ENCODE data around the gene ARHGAP26. TPM values are rescaled to one million over a fixed set of nuclear protein-coding genes. Genes with fewer than 3 reads are reported as not detected.

ARHGAP26 gene
- total and polyA plus RNA-seq, 2 donors (not counting 1 experiment from before 2014, with no cell fraction given): 4.1 to 6.8 TPM

- H3K27ac ChIP-seq (ENCODE audit: insufficient read depth, low read length): no peak overlapping the region
- no peak overlapping the region for H3K4me2 ChIP-seq (ENCODE audit: extremely low read depth, insufficient read depth, low read length)
- H3K27me3 ChIP-seq (ENCODE audit: control insufficient read depth, insufficient read depth, low read length): no peaks in the 10 kb centered on the region
- no peak overlapping the region for H3K9ac ChIP-seq (ENCODE audit: insufficient read depth, low read length)
- H3K4me3 ChIP-seq (replicated peaks in 1 of 4; ENCODE audit: control extremely low read depth in 1 of 4, insufficient read depth in 1 of 4, low read depth in 3 of 4, low read length in 4 of 4): no peak overlapping the region
- no peak for TF ChIP-seq EZH2 (IDR thresholded peaks at IDR 0.05; ENCODE audit: low read length, missing control alignments)
- no peak for TF ChIP-seq CTCF (conservative IDR thresholded peaks at IDR 0.05 in 1 of 2, IDR thresholded peaks at IDR 0.05 in 1 of 2; ENCODE audit: low read depth in 1 of 2, low read length in 2 of 2)
- peaks cover 7% of the 10 kb centered on the region for H3K4me1 ChIP-seq (ENCODE audit: control insufficient read depth, extremely low read depth, insufficient read depth, low read length)
- H3K79me2 ChIP-seq (ENCODE audit: control insufficient read depth, insufficient read depth, low read length): no peaks in the 10 kb centered on the region
- no peaks in the 10 kb centered on the region for H3K36me3 ChIP-seq (ENCODE audit: control insufficient read depth, insufficient read depth, low read length)
- no peaks in the 10 kb centered on the region for H3K9me3 ChIP-seq (ENCODE audit: control insufficient read depth, insufficient read depth, low read depth, low read length)
- no peak for DNase-seq (ENCODE audit: low read depth in 2 of 2)
- H2AFZ ChIP-seq (ENCODE audit: low read length): no peak overlapping the region
- no peaks in the 10 kb centered on the region for H4K20me1 ChIP-seq (ENCODE audit: control insufficient read depth, extremely low read depth, insufficient read depth, low read length)
These were observed 458.6 kb downstream of the ARHGAP26 start for GRCh38 chr5:143228597-143229293.

GRCh38 chr5:143229426-143229895 lies 459.3 kb downstream of the ARHGAP26 start:
- peaks cover 9% of the 10 kb centered on the region for H3K4me1 ChIP-seq (ENCODE audit: control insufficient read depth, extremely low read depth, insufficient read depth, low read length)
- no peak overlapping the region for H2AFZ ChIP-seq (ENCODE audit: low read length)
- no peaks in the 10 kb centered on the region for H3K79me2 ChIP-seq (ENCODE audit: control insufficient read depth, insufficient read depth, low read length)
- no peaks in the 10 kb centered on the region for H4K20me1 ChIP-seq (ENCODE audit: control insufficient read depth, extremely low read depth, insufficient read depth, low read length)
- H3K9ac ChIP-seq (ENCODE audit: insufficient read depth, low read length): no peak overlapping the region
- no peak for DNase-seq (ENCODE audit: low read depth in 2 of 2)
- H3K27me3 ChIP-seq (ENCODE audit: control insufficient read depth, insufficient read depth, low read length): no peaks in the 10 kb centered on the region
- no peak overlapping the region for H3K4me3 ChIP-seq (replicated peaks in 1 of 4; ENCODE audit: control extremely low read depth in 1 of 4, insufficient read depth in 1 of 4, low read depth in 3 of 4, low read length in 4 of 4)
- H3K4me2 ChIP-seq (ENCODE audit: extremely low read depth, insufficient read depth, low read length): no peak overlapping the region
- no peak for TF ChIP-seq EZH2 (IDR thresholded peaks at IDR 0.05; ENCODE audit: low read length, missing control alignments)
- H3K9me3 ChIP-seq (ENCODE audit: control insufficient read depth, insufficient read depth, low read depth, low read length): no peaks in the 10 kb centered on the region
- H3K27ac ChIP-seq (ENCODE audit: insufficient read depth, low read length): no peak overlapping the region
- H3K36me3 ChIP-seq (ENCODE audit: control insufficient read depth, insufficient read depth, low read length): no peaks in the 10 kb centered on the region

- Histone ChIP-seq H3K4me2 (ENCODE audit: extremely low read depth, insufficient read depth, low read length) (no peak overlapping the region), H3K4me3 (replicated peaks in 1 of 4; ENCODE audit: control extremely low read depth in 1 of 4, insufficient read depth in 1 of 4, low read depth in 3 of 4, low read length in 4 of 4) (no peak overlapping the region), H3K27me3 (ENCODE audit: control insufficient read depth, insufficient read depth, low read length) (no peaks in the 10 kb centered on the region), H3K9me3 (ENCODE audit: control insufficient read depth, insufficient read depth, low read depth, low read length) (no peaks in the 10 kb centered on the region), H3K9ac (ENCODE audit: insufficient read depth, low read length) (no peak overlapping the region), H2AFZ (ENCODE audit: low read length) (no peak overlapping the region), H3K27ac (ENCODE audit: insufficient read depth, low read length) (no peak overlapping the region), H4K20me1 (ENCODE audit: control insufficient read depth, extremely low read depth, insufficient read depth, low read length) (no peaks in the 10 kb centered on the region), H3K36me3 (ENCODE audit: control insufficient read depth, insufficient read depth, low read length) (no peaks in the 10 kb centered on the region), H3K4me1 (ENCODE audit: control insufficient read depth, extremely low read depth, insufficient read depth, low read length) (peaks cover 10% of the 10 kb centered on the region), H3K79me2 (ENCODE audit: control insufficient read depth, insufficient read depth, low read length) (no peaks in the 10 kb centered on the region)
- no peak for TF ChIP-seq CTCF (conservative IDR thresholded peaks at IDR 0.05 in 1 of 2, IDR thresholded peaks at IDR 0.05 in 1 of 2; ENCODE audit: low read depth in 1 of 2, low read length in 2 of 2)
- no peak for TF ChIP-seq EZH2 (IDR thresholded peaks at IDR 0.05; ENCODE audit: low read length, missing control alignments)
- no peak for DNase-seq (ENCODE audit: low read depth in 2 of 2)
These were observed 459.9 kb downstream of the ARHGAP26 start for GRCh38 chr5:143229896-143230675.
